Stimulated activated CD8-positive, alpha-beta memory T cell treated with anti-CD3 and anti-CD28 coated beads, Interleukin-4, amount 100 ng/mL, for 1 hour (primary cell): ENCODE measurements around the gene CAMK2N1.

Source experiments
- DNase-seq, 2 donors: peaks; one replicate each; pipeline ENCODE4 v3.0.0-alpha.2; 2020; ENCODE audit warnings: low read depth in 2 of 2, low spot score in 1 of 2

The CAMK2N1 gene

DNA sequence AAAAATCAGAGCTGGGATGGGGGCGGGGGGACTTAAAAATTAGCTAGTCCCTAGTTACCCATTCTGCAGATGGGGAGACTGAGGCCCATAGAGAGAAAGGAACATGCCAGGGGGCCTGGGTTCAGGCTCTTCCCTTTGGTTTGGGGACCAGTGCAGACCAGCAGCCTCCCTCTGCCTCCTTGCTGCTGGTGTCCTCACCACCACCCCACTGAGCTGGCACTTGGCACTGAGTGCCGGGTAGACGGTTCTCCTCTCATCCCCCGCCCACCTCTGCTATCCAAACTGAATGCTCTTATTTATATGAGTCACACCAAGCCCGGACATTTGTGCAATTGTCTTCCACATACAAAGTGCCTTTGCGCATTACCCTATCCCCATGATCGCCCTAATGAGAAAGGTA is 39.2 kb downstream of the CAMK2N1 start:
- no peak for DNase-seq

DNA sequence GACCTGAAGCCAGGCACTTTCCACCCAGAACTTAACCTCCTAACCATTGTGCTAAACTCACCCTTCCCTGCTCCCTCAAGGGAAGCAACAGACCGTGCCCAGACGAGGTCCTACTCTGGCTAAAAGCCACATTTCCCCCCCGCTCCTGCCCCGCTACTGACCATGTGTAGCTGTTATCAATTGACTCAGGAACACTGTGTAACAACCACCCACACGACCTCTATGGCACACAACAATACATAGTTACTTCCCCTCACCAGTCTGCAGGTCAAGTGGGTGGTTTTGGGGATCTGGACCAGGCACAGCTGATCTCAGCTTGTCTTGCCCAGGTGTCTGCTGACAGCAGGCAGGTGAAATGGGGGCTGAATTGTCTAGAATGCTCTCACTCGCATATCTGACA is 40.1 kb downstream of the CAMK2N1 start:
- DNase-seq: no peak

DNA sequence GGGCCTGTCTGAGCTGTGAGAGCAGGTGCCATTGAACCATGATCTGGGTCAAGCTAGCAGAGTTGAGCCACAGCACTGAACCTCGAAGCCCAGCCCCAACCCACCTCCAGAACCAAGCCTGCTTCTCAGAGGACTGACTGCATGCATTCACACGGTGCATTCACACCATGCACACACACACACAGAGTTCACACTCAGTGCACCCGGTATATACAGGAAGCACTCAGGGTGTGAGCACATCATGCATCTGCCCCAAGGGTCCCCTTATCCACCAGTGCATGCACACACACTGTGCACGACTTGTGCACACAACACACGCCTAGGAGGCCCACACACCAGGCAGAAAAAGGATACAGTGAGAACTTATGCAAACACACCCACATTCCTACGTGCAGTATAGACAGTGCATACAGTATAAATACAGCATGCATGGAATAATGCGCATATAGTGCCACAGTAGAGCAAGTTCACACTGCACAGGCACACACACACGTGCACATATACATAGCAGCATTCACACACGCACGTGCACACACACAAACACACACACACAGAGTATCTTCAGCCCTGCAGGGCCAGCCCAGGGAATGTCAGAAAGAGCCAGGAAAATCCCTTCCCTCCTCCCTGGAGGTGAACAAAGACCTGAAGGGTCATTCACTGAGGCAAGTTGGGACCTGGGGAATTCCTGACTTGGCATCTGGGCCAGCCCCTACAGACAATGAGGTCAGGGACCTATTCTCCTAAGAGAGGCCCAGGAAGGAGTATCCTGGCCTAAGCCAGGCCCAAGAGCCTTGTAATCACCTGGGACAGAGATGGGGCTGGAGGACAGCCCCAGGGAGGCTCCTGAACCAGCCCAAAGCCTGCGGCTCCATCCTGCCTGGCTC is 42.1 kb downstream of the CAMK2N1 start:
- DNase-seq: no peak

DNA sequence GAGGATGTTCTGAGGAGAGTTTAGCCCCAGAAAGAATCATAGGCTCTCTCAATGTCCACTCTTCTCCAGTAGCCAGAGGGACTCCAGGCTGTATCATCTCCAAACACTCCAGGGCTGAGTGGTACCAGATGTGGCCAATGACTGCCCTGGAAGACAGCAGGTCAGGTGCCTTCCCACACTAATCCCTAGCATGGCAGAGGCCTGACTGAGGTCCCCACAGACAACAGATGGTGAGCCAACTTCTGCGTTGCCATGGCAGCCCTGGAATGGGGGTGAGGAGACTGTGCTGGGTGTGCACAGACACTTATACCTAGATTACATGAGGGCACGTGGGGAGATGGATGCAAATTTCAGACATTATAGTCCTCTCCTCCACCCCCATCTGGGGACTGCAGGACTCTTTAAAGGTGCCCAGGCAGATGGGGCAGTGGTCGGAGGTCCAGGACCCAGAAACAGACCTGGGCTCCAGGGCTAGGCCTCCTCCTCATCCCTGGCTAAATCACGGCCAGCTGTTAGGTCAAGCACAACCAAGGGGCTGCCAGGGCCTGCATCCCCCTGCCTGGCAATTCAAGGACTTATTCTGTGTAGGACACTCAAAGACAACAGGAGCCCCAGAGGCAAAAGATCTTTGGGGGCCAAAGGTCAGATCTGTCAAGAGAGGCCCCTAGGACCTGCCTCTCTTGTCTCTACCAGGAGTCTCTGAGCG is 42.9 kb downstream of the CAMK2N1 start:
- no peak for DNase-seq

DNA sequence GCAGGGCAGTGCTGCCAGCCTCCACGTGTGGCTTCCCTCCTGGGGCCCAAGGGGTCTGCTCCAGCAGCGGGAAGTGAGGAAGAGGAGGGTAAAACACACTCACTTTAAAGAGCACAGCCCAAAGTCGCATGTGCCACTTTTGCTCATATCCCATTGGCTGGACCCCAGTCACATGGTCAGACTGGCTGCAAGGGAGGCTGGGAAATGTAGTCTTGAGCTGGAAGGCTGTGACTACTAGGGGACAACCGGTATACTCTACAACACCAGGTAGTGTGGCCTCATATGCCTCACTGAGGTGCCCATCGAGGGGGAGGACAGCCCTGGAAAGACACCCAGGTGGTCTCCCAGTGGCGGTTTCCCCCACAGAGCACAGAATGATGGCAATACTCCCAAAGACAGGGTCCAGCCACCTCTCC is 45.2 kb downstream of the CAMK2N1 start:
- DNase-seq: no peak

DNA sequence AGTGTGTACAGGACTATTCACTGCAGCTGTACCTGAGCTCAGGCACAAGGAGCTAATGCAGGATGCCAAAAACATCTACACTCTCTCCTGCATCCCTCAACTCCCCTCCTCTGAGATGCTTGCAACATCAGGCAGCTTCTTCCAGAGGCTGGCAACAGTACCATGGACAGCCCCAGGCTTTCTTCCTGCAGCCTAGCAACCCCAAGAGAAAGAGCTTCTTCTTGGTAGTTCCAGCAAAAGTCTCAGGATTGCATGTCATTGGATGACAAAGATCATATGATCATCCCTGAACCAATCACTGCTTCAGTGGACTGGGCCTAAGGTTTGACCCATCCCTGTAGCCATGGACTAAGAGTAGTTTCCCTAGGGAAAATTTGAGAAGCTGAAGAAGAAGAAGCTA is 46.7 kb downstream of the CAMK2N1 start:
- no peak for DNase-seq

DNA sequence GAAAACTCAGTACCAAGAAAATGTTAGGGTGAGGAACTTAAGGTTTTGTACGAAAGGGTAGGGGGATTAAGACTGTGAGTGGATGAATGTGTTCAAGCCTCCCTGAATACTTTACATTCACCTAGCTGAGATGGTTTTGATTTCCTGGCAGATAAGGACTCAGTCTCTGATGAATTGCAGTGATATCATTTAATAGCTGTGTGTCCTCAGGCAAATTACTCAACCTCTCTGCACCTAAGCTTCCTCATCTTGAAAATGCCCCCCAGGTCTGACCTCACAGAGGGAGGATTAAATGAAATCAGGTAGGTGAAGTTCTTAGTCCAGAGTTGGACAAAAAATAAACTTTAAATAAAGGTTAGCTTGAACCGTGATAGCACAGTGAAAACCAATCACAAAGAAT is 48.4 kb downstream of the CAMK2N1 start:
- no peak for DNase-seq

DNA sequence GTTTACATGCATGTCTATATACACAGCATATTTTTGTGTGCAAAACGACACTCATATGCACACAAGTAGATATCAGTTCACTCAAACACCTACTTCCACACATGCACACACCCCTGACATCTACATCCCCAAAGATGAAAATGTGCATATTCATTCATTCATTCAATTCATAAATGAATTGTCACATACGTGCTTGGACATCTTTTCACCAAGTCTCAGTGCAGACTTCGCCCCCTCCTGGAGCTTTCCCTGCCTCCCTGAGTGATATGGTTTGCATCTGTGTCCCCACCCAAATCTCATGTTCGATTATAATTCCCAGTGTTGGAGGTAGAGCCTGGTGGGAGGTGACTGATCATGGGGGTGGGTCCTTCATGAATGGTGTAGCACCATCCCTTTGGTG is 53.1 kb downstream of the CAMK2N1 start:
- no peak for DNase-seq
